GM21367 (cell line): ENCODE data around the gene ZEB1.

Source experiments
- ATAC-seq: cut with Tn5 transposase; IDR thresholded peaks from one replicate; pipeline ENCODE4 v1.9.1; 2021; ENCODE audit not compliant: unreplicated experiment

ZEB1 gene

GRCh38 chr10:31318854-31319601 lies at the start of gene ZEB1:
Gene ZEB1 (plus strand): TSS chr10:31319216. CDS start chr10:31319235, 19 bp downstream.
- peak; percentile 25 for ATAC-seq

- ATAC-seq = no peak
These were observed 48.1 kb upstream of the ZEB1 start for GRCh38 chr10:31270954-31271353.

GRCh38 chr10:31272841-31273240 lies 46.2 kb upstream of the ZEB1 start:
- ATAC-seq = no peak

DNA sequence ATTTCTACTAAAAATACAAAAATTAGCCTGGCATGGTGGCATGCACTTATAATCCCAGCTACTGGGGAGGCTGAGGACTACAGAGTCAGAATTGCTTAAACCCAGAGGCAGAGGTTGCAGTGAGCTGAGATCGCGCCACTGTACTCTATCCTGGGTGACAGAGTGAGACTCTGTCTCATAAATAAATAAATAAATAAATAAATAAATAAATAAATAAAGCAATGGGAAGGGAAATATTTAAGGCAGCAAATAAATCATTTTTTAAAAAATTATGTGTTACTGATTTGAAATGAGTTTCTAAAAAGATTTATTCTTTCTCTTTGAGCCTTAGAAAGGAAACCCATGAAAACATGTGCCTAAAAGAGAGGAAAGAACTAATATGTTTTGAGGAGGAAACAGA lies 45.2 kb upstream of the ZEB1 start:
- ATAC-seq = no peak

GRCh38 chr10:31274310-31274709 lies 44.7 kb upstream of the ZEB1 start:
- ATAC-seq = no peak

DNA sequence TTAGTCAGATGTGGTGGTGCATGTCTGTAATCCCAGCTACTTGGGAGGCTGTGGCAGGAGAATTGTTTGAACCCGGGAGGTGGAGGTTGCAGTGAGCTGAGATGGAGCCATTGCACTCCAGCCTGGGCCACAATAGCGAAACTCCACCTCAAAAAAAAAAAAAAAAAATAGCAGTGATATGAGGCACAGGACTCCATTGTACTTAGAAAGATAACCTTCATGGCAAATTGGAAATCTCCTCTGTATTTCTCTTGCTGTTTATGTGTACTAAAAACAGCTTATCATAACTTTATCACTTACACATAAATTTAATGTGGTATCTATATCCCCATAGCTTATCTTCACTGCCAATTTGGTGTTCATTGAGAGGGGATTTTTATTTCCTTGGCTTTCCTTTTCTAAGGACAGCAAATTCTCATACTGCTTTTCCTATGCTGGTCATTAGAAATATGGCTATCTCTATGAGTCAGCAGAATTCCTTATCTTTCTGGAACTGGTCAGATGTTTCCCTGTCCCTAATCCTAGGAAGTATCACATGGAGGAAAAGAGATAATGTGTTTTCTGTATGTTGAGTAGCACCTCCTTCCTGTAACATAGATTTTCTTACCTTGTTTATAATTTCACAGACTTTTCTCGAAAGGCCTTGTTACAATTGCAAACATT lies 40.6 kb upstream of the ZEB1 start:
- no peak for ATAC-seq

DNA sequence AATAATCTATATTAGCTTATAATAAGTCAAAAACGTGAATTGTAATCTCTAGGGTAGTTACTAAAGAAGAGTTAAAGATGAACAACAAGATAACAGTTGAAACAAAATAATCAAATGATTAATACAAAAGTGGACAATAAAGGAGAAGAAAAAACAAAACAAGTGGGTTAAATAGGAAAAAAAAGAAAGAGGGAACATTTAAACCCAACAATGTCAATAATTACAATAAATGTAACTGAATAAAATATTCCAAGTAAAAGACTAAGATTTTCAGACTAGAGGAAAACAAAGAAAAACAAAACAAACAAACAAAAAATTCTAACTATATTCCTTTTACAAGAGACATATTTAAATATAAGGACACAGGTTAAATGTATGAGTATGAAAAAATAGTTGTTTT lies 38.0 kb upstream of the ZEB1 start:
- ATAC-seq = no peak

- ATAC-seq = no peak
These were observed 31.0 kb upstream of the ZEB1 start for GRCh38 chr10:31288001-31288400.

- ATAC-seq = no peak
These were observed 30.1 kb upstream of the ZEB1 start for GRCh38 chr10:31288962-31289361.

GRCh38 chr10:31290386-31290785 lies 28.6 kb upstream of the ZEB1 start:
- ATAC-seq = no peak

GRCh38 chr10:31291123-31291522 lies 27.9 kb upstream of the ZEB1 start:
- ATAC-seq = no peak

DNA sequence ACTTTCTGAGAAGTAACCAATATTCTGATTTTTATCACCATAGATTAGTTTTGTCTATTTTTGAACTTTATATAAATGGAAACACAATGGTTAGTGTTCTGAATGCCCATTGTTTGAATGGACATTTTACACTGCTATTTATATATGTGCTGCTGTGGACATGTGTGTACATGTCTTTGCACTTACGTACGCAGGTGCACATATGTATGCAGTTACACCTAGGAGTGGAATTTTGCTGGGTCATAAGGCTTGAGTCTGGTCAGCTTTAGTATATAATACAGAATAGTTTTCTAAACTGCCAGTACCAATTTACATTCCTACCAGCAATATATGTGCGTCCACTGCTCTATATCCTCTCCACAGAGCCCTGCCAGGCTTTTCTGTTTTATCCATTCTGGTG lies 24.5 kb upstream of the ZEB1 start:
- no peak for ATAC-seq

DNA sequence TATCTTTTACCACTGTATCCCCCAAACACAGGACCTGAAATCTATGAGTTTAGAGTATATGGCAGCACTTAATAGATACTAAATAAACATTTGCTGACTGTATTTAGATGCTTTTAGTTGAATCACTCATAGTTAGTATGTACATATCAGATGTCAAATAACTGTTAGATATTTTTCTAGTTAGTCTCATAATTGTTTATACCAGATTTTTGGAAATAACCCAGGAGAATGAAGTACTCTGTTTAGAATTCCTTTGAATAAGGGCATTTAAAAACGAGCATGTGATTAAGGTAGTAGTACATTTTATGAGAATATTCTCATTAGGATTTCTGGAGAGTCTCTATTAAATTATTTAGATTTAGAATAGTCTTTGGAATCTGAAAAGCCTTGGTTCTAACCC lies 22.3 kb upstream of the ZEB1 start:
- ATAC-seq = no peak

DNA sequence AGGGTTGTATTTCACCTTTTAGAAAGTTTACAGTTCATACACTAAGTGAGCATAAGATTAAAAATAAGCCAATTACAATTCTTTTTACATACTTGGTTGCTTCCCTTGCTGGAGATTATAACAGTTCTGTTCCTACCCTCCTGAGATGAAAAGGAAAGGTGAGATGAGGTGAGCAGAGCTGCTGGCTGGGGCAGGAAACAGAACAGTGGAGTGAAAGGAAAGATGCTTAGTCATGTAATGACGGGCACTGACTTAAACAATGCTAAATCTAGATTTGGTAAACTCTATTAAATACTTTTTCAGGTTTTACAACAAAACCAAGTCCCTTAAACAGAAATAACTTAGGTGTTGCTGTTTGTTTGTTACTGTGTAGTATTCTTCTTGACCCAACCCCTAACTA lies 19.9 kb upstream of the ZEB1 start:
- ATAC-seq = no peak

DNA sequence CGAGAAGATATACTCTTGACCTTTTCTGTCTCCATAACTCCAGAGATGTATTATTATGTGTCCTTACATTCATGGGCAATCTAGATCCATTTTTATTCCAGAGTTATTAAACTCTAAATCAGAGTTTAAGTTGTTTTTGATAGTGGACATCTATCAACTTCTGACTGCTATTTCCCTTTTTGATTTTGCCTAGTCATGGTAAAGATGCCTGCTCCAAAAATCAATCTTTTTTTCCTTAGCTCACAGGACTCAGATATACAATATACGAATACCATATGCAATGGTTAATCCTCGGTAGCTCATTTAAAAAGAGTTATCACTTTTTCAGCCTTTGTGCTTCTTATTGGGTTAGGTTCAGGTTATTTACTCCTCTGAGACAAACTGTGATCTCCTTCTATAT lies 15.8 kb upstream of the ZEB1 start:
- no peak for ATAC-seq

- no peak for ATAC-seq
These were observed 14.6 kb upstream of the ZEB1 start for GRCh38 chr10:31304291-31304970.

DNA sequence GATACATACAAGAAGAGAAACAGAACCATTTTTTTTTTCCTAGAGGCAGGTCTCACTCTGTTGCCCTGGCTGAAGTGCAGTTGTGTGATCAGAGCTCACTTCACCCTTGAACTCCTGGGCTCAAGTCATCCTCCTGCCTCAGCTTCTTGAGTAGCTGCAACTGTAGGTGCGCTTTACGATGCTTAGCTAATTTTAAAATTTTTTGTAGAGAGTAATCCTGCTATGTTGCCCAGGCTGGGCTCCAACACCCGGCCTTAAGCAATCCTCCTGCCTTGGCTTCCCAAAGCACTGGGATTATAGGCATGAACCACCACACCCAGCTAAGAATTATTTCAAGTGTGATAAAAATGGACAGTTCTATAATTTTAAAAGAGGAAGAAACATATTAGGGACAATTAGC lies 5.6 kb upstream of the ZEB1 start:
- ATAC-seq = no peak

DNA sequence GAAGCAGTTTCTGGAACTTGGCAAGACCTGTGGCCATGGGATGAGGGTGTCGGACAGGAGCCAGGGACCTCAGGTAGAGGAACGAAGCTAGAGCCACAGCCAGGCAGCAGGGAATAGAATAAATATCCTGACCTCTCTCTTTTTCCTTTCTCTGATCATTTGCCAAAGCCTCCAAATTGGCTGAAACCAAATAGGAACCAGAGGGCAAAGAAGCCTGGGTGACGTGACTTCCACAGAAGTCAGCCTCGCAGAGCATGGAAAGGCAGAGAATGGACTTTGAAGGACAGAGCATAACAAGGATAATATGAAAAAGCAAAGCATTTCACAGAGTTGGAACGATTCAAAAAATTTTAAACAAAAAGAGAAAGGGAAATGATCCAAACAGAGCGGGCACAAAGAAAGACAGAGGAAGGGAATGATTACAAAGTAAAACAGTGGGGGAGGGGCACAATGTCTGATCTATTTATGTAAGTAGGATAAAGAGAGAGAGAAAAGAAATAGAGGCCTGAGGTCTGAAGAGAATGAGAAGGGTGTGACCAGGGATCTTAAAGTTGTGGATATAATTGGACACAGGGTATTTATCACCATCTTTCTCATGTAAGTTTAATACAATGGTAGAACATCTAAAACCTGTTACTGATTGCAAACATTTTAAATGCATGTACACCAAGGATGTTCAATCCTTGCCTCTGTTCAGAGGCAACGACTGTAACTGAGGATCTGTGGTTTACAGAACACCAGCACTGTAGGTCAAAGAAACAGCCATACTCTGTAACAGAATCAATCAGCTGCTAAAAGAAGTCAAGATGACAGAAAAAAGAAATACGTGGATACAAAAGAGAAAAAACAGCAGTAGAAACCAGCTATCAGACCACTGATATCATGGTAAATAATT lies 4.5 kb upstream of the ZEB1 start:
- ATAC-seq = no peak

DNA sequence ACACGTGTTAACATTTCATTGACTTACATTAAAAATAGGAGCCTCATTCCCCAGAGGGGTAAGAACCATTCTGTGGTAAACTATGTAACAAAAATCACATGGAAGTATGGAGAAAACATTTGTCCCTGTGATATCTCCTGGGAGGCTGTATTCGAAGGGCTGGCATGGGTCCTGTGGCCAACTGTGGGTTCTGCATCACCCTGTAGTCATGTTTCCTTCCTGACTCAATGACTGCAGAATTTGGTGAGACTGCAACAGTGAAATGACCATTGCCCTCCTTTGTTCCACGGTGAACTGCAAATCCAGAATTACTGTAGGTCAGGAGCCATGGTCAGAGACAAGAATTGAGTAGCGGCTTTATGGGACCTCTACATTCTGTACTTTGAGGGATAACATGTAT lies 3.6 kb upstream of the ZEB1 start:
- no peak for ATAC-seq

- no peak for ATAC-seq
These were observed 1.8 kb upstream of the ZEB1 start for GRCh38 chr10:31317171-31317570.
